Measurements from ENCODE around the gene GPRC5B. TPM values are rescaled to one million over a fixed set of nuclear protein-coding genes. Genes with fewer than 3 reads are reported as not detected.

GPRC5B gene
- total RNA-seq, 2 experiments from 2014 or later: not detected

DNA sequence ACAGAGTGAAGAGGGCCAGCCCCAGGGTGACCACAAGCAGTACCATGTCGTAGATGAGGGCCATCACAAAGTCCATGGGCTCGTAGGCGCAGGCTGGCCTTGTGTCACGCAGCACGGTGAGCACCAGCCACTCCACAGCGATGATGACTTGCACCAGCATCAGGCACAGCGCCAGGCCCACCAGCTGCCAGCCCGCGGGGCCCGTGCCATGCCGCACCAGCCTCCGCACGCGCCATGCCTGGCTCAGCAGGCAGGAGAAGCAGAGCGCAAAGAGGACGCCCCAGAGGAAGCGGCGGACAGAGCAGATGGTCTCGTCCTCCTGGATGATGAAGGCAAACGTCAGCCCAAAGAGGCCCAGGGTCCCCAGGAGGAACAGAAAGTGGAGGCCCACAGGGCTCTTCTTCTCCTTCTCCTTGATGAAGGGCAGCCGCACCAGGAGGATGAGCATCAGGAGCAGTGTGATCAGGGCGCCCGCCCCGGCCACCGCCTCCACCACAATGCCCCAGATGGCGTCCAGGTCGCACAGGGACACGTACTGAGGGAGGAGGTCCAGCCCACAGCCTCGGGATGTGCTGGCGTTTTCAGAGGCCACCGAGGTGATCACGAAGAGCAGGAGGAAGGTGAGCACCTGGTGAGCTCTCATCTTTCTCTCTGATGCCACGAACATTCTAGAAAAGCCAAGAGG, 12.3 kb downstream of the GPRC5B start:
- DNase-seq: no peak
- ATAC-seq: no peak
- Mint-ChIP-seq H3K4me1 (ENCODE audit: low read depth) (no peaks in the 10 kb centered on the region), H3K36me3 (ENCODE audit: low read depth) (no peaks in the 10 kb centered on the region), H3K27me3 (no peaks in the 10 kb centered on the region), H3K27ac (no peak overlapping the region), H3K4me3 (no peak overlapping the region), H3K9me3 (no peaks in the 10 kb centered on the region)
- POLR2A ChIA-PET: no interaction called here
- intact Hi-C loops (cut with micrococcal nuclease): no loop called here
- TF ChIP-seq, protein P1, sequence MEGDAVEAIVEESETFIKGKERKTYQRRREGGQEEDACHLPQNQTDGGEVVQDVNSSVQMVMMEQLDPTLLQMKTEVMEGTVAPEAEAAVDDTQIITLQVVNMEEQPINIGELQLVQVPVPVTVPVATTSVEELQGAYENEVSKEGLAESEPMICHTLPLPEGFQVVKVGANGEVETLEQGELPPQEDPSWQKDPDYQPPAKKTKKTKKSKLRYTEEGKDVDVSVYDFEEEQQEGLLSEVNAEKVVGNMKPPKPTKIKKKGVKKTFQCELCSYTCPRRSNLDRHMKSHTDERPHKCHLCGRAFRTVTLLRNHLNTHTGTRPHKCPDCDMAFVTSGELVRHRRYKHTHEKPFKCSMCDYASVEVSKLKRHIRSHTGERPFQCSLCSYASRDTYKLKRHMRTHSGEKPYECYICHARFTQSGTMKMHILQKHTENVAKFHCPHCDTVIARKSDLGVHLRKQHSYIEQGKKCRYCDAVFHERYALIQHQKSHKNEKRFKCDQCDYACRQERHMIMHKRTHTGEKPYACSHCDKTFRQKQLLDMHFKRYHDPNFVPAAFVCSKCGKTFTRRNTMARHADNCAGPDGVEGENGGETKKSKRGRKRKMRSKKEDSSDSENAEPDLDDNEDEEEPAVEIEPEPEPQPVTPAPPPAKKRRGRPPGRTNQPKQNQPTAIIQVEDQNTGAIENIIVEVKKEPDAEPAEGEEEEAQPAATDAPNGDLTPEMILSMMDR (IDR thresholded peaks at IDR 0.05): no peak
- CTCF ChIA-PET: interaction anchor here (1.0 to 1.6 kb wide), 2 partner anchors 35 to 271 kb away, joined by 3 read pairs; no protein-coding TSS in a partner anchor

DNA sequence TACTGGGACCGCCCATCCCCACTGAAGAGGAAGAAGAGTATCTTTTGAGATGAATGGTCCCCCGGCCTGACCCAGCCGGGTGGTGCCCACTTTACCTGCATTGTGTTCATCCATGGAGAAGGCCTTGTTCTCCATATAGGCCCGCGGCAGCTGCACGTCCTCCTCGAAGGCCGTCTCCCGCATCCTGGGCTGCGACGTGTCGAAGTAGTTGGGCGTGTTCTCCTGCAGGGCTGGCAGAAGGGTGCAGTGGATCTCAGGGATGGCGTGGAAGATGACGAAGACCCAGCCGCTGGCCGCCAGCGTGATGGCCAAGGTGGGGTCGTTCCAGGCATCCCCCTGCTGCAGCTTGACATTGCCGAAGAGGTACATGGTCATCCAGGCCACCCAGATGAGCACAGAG, 12.9 kb downstream of the GPRC5B start:
- TF ChIP-seq, protein P1 (IDR thresholded peaks at IDR 0.05): no peak
- ChIA-PET POLR2A (no interaction called here), CTCF (interaction anchor here (1.0 to 1.6 kb wide), 2 partner anchors 36 to 270 kb away, joined by 3 read pairs; no protein-coding TSS in a partner anchor)
- no peaks in the 10 kb centered on the region for H3K4me1 Mint-ChIP-seq (ENCODE audit: low read depth)
- no peaks in the 10 kb centered on the region for H3K36me3 Mint-ChIP-seq (ENCODE audit: low read depth)
- no peaks in the 10 kb centered on the region for H3K9me3 Mint-ChIP-seq
- no peak overlapping the region for H3K27ac Mint-ChIP-seq
- DNase-seq (no peak), ATAC-seq (no peak)
- H3K4me3 Mint-ChIP-seq: no peak overlapping the region
- intact Hi-C loops (cut with micrococcal nuclease): no loop called here
- H3K27me3 Mint-ChIP-seq: no peaks in the 10 kb centered on the region

DNA sequence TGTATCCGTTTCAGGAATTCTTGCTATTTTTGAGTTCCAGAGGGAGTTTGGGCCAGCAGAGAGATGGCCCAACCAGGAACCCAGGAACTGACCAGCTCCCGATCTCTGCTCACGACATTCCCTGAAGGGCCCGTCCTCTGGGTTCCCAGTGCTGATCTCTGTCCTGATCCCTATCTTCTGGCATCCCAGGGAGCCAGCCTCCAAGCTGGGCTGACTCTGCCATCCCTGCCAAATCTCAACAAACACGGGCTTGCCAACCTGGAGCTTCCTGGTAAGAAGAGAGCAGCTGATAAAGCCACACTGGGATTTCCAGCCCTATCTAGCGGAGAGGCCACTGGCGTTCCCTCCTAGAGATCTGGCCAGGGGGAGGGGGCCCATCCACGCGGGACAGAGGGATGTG, 16.2 kb downstream of the GPRC5B start:
- intact Hi-C loops (cut with micrococcal nuclease): no loop called here
- Mint-ChIP-seq H3K36me3 (ENCODE audit: low read depth) (no peaks in the 10 kb centered on the region), H3K4me1 (ENCODE audit: low read depth) (no peaks in the 10 kb centered on the region), H3K27me3 (no peaks in the 10 kb centered on the region), H3K27ac (no peak overlapping the region), H3K4me3 (no peak overlapping the region), H3K9me3 (no peaks in the 10 kb centered on the region)
- POLR2A ChIA-PET: no interaction called here
- CTCF ChIA-PET: no interaction called here
- TF ChIP-seq, protein P1 (IDR thresholded peaks at IDR 0.05): no peak
- no peak for DNase-seq
- no peak for ATAC-seq

DNA sequence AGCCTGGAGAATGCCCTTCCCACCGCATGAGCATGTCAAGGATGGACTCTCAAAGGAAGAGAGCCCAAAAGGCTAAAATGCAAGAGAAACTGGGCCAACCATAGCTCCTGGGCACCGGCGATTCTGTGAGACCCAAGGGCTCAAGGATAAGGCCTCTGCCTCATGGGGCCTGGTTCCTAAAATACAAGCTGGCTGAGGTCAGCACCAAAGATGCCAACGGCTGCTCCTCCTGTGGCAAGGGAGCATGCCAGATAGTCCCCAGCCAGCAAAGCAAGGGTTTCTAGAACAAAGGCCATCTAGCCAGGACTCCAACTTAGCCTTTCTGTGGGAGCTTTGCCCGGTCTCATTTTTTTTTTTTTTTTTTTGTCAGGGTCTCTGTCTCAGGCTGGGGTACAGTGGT, 20.1 kb downstream of the GPRC5B start:
- TF ChIP-seq, protein P1 (IDR thresholded peaks at IDR 0.05): no peak
- CTCF ChIA-PET: no interaction called here
- H3K9me3 Mint-ChIP-seq: no peaks in the 10 kb centered on the region
- no peaks in the 10 kb centered on the region for H3K4me1 Mint-ChIP-seq (ENCODE audit: low read depth)
- H3K27me3 Mint-ChIP-seq: no peaks in the 10 kb centered on the region
- no peaks in the 10 kb centered on the region for H3K36me3 Mint-ChIP-seq (ENCODE audit: low read depth)
- H3K27ac Mint-ChIP-seq: no peak overlapping the region
- POLR2A ChIA-PET: no interaction called here
- intact Hi-C loops (cut with micrococcal nuclease): no loop called here
- no peak overlapping the region for H3K4me3 Mint-ChIP-seq
- DNase-seq: no peak
- ATAC-seq: no peak

DNA sequence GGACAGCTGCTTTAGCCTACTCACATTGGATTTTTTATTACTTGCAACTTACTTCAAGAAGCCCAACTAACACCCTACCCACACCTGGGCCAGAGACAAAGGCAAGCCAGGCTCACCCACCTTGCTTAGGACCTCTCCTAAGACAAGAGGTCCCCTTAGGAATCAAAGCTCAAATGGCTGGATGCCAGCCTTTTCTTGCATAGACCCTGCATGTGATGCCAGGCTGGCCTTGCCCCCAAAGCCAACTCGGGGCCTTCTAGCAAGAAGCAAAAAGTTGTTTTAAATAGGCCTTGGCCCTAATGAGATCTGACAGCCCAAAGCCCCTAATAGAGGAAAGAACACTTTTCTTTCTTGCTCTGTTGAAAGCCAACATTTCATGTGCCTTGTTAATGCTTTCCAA, 20.7 kb downstream of the GPRC5B start:
- ChIA-PET CTCF (interaction anchor here (1.2 kb wide), 1 partner anchor 35 kb away, joined by 5 read pairs; no protein-coding TSS in a partner anchor), POLR2A (no interaction called here)
- ATAC-seq (no peak), DNase-seq (no peak)
- Mint-ChIP-seq H3K27ac (no peak overlapping the region), H3K36me3 (ENCODE audit: low read depth) (no peaks in the 10 kb centered on the region), H3K27me3 (no peaks in the 10 kb centered on the region), H3K9me3 (no peaks in the 10 kb centered on the region), H3K4me1 (ENCODE audit: low read depth) (no peaks in the 10 kb centered on the region), H3K4me3 (no peak overlapping the region)
- TF ChIP-seq, protein P1 (IDR thresholded peaks at IDR 0.05): no peak
- intact Hi-C loops (cut with micrococcal nuclease): no loop called here
